ENCODE measurements around the gene GGN. TPM values are rescaled to one million over a fixed set of nuclear protein-coding genes. Genes with fewer than 3 reads are reported as not detected.

GGN gene
- total and polyA plus RNA-seq, 9 of the 15 experiments (the other 6 are each of a cell fraction or from before 2014, with no cell fraction given): 0.15 to 0.33 TPM; not detected in 7

DNA sequence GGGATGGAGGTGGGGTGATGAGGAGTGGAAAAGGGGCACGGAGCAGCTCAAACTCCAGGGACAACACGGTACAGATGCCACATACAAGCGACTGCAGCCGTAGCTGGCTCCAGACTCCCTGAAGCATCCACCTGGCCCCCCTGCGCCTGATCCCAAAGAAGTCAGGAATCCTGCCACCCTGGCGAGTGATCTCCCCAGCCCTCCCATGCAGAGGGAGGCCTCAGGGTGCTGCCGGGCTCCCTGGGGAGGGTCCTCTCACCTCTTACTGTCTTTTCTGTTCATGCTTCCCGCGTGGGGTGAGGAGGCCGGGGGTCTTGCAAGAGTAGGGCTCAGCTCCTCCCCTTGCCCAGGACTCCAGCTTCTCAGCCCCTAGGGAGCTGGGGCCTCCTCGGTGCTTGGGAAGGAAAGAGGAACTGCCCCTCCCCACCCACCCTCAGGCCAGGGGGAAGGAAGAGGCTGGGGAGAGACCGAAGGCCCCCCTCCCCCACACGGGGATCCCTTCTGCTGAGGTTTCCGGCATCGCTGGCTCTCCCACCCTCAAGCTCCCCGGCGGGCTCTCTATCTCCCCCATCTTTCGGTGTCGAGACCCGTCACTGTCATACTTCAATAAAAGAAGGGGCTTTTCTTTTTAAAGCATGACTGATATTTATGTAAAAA is 38.1 kb upstream of the GGN start, which contains the start of gene RASGRP4:
TSS of gene RASGRP4 (minus strand) at position 410 of the 657 bp plus-strand sequence. CDS start at position 282, 128 bp downstream.
- no peaks in the 10 kb centered on the region for H3K27me3 ChIP-seq (ENCODE audit: control insufficient read depth in 2 of 2, insufficient read depth in 2 of 2, low read length in 2 of 2)
- CTCF ChIA-PET (ENCODE audit: low intra/inter-chr PET ratio): no interaction called here
- TF ChIP-seq ATF7 (IDR thresholded peaks at IDR 0.05) (no peak), KHSRP (IDR thresholded peaks at IDR 0.05) (no peak), SPI1 (IDR thresholded peaks at IDR 0.05; ENCODE audit: borderline replicate concordance, low read depth, low read length) (peak; percentile 96), ZNF263 (CRISPR knock-in tag; IDR thresholded peaks at IDR 0.05; ENCODE audit: borderline replicate concordance) (0 out of 2 replicates have a peak, but pooled peaks have one; percentile 15), HDGF (IDR thresholded peaks at IDR 0.05) (no peak), RBM25 (IDR thresholded peaks at IDR 0.05; ENCODE audit: low read depth, low read length, severe bottlenecking) (no peak), BCLAF1 (IDR thresholded peaks at IDR 0.05; ENCODE audit: borderline replicate concordance in 1 of 2, control insufficient read depth in 1 of 2, low read depth in 2 of 2, low read length in 1 of 2) (no peak), NFIX (CRISPR knock-in tag; IDR thresholded peaks at IDR 0.05; ENCODE audit: low read depth) (no peak), CHD4 (IDR thresholded peaks at IDR 0.05; ENCODE audit: insufficient read depth, insufficient replicate concordance, low read depth, low read length, poor library complexity, severe bottlenecking) (peak; percentile 49), ZFPM2 (CRISPR knock-in tag; IDR thresholded peaks at IDR 0.05) (no peak), ESRRB (CRISPR knock-in tag; IDR thresholded peaks at IDR 0.05; ENCODE audit: borderline replicate concordance) (no peak), PHF8 (IDR thresholded peaks at IDR 0.05; ENCODE audit: borderline replicate concordance, low read length) (peak; percentile 65; the same call in 1 of the 2 replicates), RBFOX2 (IDR thresholded peaks at IDR 0.05; ENCODE audit: low read depth, low read length) (peak; percentile 62), POU5F1 (IDR thresholded peaks at IDR 0.05; ENCODE audit: borderline replicate concordance, low read depth, low read length, partially characterized antibody) (no peak)
- TF ChIP-seq, protein P1, sequence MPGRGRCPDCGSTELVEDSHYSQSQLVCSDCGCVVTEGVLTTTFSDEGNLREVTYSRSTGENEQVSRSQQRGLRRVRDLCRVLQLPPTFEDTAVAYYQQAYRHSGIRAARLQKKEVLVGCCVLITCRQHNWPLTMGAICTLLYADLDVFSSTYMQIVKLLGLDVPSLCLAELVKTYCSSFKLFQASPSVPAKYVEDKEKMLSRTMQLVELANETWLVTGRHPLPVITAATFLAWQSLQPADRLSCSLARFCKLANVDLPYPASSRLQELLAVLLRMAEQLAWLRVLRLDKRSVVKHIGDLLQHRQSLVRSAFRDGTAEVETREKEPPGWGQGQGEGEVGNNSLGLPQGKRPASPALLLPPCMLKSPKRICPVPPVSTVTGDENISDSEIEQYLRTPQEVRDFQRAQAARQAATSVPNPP (IDR thresholded peaks at IDR 0.05; ENCODE audit: borderline replicate concordance, insufficient read depth, insufficient read length): no peak

More for the DNA sequence above, 38.1 kb upstream of the GGN start, which contains the start of gene RASGRP4:
- Histone ChIP-seq H3K4me2 (ENCODE audit: insufficient read depth, low read length) (peak within 1 kb of the TSS; percentile 80), H2AFZ (ENCODE audit: low read depth, low read length) (peak within 1 kb of the TSS; percentile 99), H3K9ac (ENCODE audit: insufficient read depth in 1 of 2, low read depth in 2 of 2, low read length in 2 of 2) (peak within 1 kb of the TSS; percentile 66 to 88), H3K9me1 (ENCODE audit: control insufficient read depth, insufficient read depth, low read length) (no peaks in the 10 kb centered on the region), H3K4me3 (peak within 1 kb of the TSS; percentile 36), H3K4me1 (replicated peaks in 1 of 2; ENCODE audit: control insufficient read depth in 2 of 2, insufficient read depth in 2 of 2, low read length in 2 of 2) (peaks cover 17 to 21% of the 10 kb centered on the region in 2 experiments; a peak in 4 of 5 replicates), H4K20me1 (replicated peaks; ENCODE audit: control insufficient read depth, insufficient read depth, low read length) (no peaks in the 10 kb centered on the region), H3K9me3 (replicated peaks; ENCODE audit: control insufficient read depth, insufficient read depth, low read depth, low read length) (no peaks in the 10 kb centered on the region), H3K36me3 (ENCODE audit: control insufficient read depth, insufficient read depth, low read length) (no peaks in the 10 kb centered on the region), H3K79me2 (ENCODE audit: control insufficient read depth, insufficient read depth, low read length) (peaks cover 4% of the 10 kb centered on the region; the same call in 1 of the 3 replicates), H3K27ac (ENCODE audit: extremely low read depth, low read depth, low read length) (peak within 1 kb of the TSS; percentile 79)
- 14% methylated on average over 16 of the region's 20 CpGs for WGBS (ENCODE audit: insufficient coverage, low coverage, missing lambda C conversion rate)
- BruUV-seq (replicated peaks): TSS peak; percentile 83
- intact Hi-C loops (cut with micrococcal nuclease): no loop called here
- peak; percentile 88 for ATAC-seq
- in situ Hi-C loops (cut with MboI): no loop called here
- no peak for FAIRE-seq
- POLR2A ChIA-PET: interaction anchor here (0.6 to 1.3 kb wide), 3 partner anchors 11 to 207 kb away, joined by 3 to 4 read pairs (median 3); no protein-coding TSS in a partner anchor
- DNase-seq (ENCODE audit: extremely low read depth in 1 of 4, low spot score in 3 of 4): peak; percentile 76 to 84 (median 79)

Measured in K562 (cell line).